Esophagus muscularis mucosa (tissue), 4 donors: Measurements from ENCODE around the gene ANKRD6. TPM values are rescaled to one million over a fixed set of nuclear protein-coding genes. Genes with fewer than 3 reads are reported as not detected.

ENCODE experiments used
- DNase-seq: peaks from one replicate; pipeline ENCODE4 v3.0.0-alpha.2; 2017; ENCODE audit errors: extremely low spot score
- H3K27ac ChIP-seq, 4 donors: fragments of 200-600 bp; sonication (generic); replicated peaks in 1 of 4; 1 replicate in 3 of 4; 2 replicates in 1 of 4; pipeline ENCODE4 v1.5.1; 2016 to 2019; ENCODE audit warnings: mild to moderate bottlenecking in 1 of 4
- H3K27me3 ChIP-seq, 4 donors: fragments of 200-600 bp; sonication (generic); one replicate each; pipeline versions ENCODE4 v1.5.1 to v1.6.0; 2016 to 2019
- H3K36me3 ChIP-seq, 4 donors: fragments of 200-600 bp; sonication (generic); one replicate each; pipeline ENCODE4 v1.5.1; 2016 to 2019
- H3K4me1 ChIP-seq, 4 donors: fragments of 200-600 bp; sonication (generic); one replicate each; pipeline ENCODE4 v1.5.1; 2016 to 2019
- H3K4me3 ChIP-seq, 4 donors: fragments of 200-600 bp; sonication (generic); 1 replicate in 2 of 4; 2 replicates in 2 of 4; pipeline ENCODE4 v1.5.1; 2016 to 2019; ENCODE audit warnings: mild to moderate bottlenecking in 4 of 4, moderate library complexity in 1 of 4
- H3K9me3 ChIP-seq, 4 donors: fragments of 200-600 bp; sonication (generic); 1 replicate in 3 of 4; 2 replicates in 1 of 4; pipeline ENCODE4 v1.5.1; 2016 to 2019
- EP300 ChIP-seq: sonication (generic); formaldehyde crosslinking; IDR thresholded peaks from one replicate; pipeline ENCODE4 v1.6.1; 2017; ENCODE audit warnings: antibody characterized with exemption
- POLR2A ChIP-seq: fragments of 450-650 bp; IDR thresholded peaks from one replicate; pipeline ENCODE4 v1.6.1; 2017; ENCODE audit warnings: antibody characterized with exemption, moderate library complexity, mild to moderate bottlenecking, low read depth
- POLR2AphosphoS5 ChIP-seq, 2 donors: sonication (generic); formaldehyde crosslinking; IDR thresholded peaks; one replicate each; pipeline ENCODE4 v1.6.1; 2017; ENCODE audit warnings: antibody characterized with exemption in 2 of 2
- WGBS: methylation state at CpG from one replicate; pipeline ENCODE4 v1.1.5; 2018; 5-methylcytosine and 5-hydroxymethylcytosine counted together
- intact Hi-C: fragments of 100-400 bp; cut with DNase I; formaldehyde crosslinking; loops from one replicate; pipeline ENCODE4 v1.15.1; 2023
- total RNA-seq, 4 donors: library from RNA; depleted of rRNA; stranded (reverse); fragments of >200 nt; gene quantifications; one replicate each; pipeline versions ENCODE4 v1.1.0 to v1.2.1, GENCODE V29; 2016
- TF ChIP-seq, protein P1 (sequence below), 3 experiments: fragments of 200-600 bp in 2 of 3; fragments of 450-650 bp in 1 of 3; sonication (generic) in 2 of 3; IDR thresholded peaks; one replicate each; pipeline ENCODE4 v1.5.1; 2017 to 2019; ENCODE audit warnings: antibody characterized with exemption in 3 of 3, mild to moderate bottlenecking in 2 of 3, moderate library complexity in 1 of 3

ANKRD6 gene
- total RNA-seq, 4 donors from 2014 or later, result 9.1 to 18.9 (median 10.7) TPM

DNA sequence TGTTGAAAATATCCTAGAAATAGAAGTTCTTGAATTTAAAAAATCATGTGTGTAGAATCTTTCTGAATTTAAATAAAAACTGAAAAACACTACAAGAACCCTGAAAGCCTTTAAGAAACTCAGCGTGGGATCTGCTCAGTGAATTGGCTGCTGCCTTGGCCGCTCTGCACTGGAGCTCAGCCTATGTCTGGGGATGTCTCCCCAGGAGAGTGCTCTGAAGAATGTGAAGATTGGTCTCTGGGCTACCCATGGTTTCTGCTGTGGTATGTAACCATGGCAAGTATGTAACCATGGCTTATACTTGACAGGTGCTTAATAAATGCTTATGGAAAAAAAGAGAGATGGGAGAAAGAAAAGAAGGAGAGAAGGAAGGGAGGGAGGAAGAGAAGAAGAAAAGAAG, 17.8 kb upstream of the ANKRD6 start:
- Histone ChIP-seq H3K36me3 (no peaks in the 10 kb centered on the region), H3K27ac (no peak overlapping the region), H3K4me1 (peaks cover 12 to 24% (median 22%) of the 10 kb centered on the region in 4 donors), H3K27me3 (peaks cover 0 to 4% (median 0%) of the 10 kb centered on the region in 4 donors), H3K4me3 (no peak overlapping the region), H3K9me3 (no peaks in the 10 kb centered on the region)
- DNase-seq, result no peak
- intact Hi-C loops, result no loop called here
- 90% methylated on average over 2 of the region's 2 CpGs for WGBS
- no peak for TF ChIP-seq POLR2AphosphoS5 (IDR thresholded peaks at IDR 0.05)
- TF ChIP-seq EP300, result no peak
- TF ChIP-seq, protein P1, sequence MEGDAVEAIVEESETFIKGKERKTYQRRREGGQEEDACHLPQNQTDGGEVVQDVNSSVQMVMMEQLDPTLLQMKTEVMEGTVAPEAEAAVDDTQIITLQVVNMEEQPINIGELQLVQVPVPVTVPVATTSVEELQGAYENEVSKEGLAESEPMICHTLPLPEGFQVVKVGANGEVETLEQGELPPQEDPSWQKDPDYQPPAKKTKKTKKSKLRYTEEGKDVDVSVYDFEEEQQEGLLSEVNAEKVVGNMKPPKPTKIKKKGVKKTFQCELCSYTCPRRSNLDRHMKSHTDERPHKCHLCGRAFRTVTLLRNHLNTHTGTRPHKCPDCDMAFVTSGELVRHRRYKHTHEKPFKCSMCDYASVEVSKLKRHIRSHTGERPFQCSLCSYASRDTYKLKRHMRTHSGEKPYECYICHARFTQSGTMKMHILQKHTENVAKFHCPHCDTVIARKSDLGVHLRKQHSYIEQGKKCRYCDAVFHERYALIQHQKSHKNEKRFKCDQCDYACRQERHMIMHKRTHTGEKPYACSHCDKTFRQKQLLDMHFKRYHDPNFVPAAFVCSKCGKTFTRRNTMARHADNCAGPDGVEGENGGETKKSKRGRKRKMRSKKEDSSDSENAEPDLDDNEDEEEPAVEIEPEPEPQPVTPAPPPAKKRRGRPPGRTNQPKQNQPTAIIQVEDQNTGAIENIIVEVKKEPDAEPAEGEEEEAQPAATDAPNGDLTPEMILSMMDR (IDR thresholded peaks at IDR 0.05), result no peak

DNA sequence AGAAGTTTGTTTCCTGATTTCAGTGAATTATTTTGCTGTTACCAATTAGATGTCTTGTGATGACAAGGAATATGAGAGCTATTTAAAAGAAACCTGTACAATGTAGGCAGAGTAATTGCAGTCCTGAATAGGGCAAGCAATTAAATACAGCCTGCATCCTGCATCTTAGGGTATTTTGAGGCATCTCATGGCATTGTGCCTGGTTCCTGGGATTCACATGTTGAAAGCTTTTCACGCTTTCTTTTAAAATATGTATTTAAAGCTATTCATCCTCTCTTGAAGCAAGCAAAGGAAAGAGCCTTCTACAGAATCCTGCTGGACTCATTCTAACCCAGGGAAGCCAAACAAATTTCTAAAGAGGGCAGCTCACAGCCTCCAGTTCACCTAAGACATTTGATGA, 16.2 kb upstream of the ANKRD6 start:
- intact Hi-C loops, result no loop called here
- H3K9me3 ChIP-seq, result no peaks in the 10 kb centered on the region
- DNase-seq, result no peak
- H3K27ac ChIP-seq, result no peak overlapping the region
- peaks cover 0 to 4% (median 0%) of the 10 kb centered on the region in 4 donors for H3K27me3 ChIP-seq
- TF ChIP-seq, protein P1 (IDR thresholded peaks at IDR 0.05), result no peak
- TF ChIP-seq EP300 (no peak), POLR2AphosphoS5 (IDR thresholded peaks at IDR 0.05) (no peak), POLR2A (no peak)
- H3K4me1 ChIP-seq, result peaks cover 9 to 13% (median 11%) of the 10 kb centered on the region in 4 donors
- 96% methylated on average over 1 of the region's 1 CpG for WGBS
- H3K4me3 ChIP-seq, result no peak overlapping the region
- H3K36me3 ChIP-seq, result no peaks in the 10 kb centered on the region

DNA sequence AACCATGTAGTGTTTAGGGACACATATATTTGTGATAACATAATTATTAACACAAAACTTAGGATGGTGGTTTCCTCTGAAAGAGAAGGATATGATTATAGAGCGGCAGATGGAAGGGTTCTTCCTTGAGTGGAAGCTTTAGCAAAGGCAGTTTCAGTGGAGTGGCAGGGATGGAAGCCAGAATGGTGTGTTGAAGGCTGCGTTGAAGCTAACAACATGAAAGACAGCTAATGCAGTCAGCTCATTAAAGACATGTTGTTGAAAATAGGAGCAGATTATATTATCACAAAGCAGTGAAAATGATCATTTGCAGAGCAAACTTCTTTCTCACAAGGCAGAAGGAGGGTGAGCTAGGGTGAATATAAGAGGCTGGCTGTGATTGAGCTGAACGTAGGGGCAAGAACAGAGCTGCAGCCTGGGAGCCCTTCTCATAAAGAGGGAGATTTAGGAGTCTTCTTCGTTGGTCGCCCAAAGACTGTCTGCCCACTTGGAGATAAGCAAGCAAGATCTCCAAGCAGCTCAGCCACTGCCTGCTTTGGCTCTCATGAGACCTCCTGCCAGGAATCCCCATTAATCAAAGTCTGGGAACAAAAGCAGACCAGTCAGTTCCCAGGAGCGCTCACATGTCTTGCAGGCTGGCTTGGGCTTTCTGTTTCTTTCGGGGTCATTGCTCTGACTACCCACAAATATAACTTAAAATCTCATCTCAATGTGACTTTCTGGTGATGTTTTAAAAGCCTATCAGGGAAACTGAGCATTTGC, 2.6 kb upstream of the ANKRD6 start:
- no peak for DNase-seq
- no peaks in the 10 kb centered on the region for H3K9me3 ChIP-seq
- no peaks in the 10 kb centered on the region for H3K27me3 ChIP-seq
- H3K27ac ChIP-seq, result no peak overlapping the region
- H3K4me3 ChIP-seq, result no peak overlapping the region
- WGBS, result 41% methylated on average over 7 of the region's 7 CpGs
- intact Hi-C loops, result no loop called here
- TF ChIP-seq POLR2A (no peak), EP300 (no peak), POLR2AphosphoS5 (IDR thresholded peaks at IDR 0.05) (no peak)
- TF ChIP-seq, protein P1 (IDR thresholded peaks at IDR 0.05), result no peak
- H3K4me1 ChIP-seq, result peaks cover 0 to 21% (median 15%) of the 10 kb centered on the region in 4 donors
- no peaks in the 10 kb centered on the region for H3K36me3 ChIP-seq

DNA sequence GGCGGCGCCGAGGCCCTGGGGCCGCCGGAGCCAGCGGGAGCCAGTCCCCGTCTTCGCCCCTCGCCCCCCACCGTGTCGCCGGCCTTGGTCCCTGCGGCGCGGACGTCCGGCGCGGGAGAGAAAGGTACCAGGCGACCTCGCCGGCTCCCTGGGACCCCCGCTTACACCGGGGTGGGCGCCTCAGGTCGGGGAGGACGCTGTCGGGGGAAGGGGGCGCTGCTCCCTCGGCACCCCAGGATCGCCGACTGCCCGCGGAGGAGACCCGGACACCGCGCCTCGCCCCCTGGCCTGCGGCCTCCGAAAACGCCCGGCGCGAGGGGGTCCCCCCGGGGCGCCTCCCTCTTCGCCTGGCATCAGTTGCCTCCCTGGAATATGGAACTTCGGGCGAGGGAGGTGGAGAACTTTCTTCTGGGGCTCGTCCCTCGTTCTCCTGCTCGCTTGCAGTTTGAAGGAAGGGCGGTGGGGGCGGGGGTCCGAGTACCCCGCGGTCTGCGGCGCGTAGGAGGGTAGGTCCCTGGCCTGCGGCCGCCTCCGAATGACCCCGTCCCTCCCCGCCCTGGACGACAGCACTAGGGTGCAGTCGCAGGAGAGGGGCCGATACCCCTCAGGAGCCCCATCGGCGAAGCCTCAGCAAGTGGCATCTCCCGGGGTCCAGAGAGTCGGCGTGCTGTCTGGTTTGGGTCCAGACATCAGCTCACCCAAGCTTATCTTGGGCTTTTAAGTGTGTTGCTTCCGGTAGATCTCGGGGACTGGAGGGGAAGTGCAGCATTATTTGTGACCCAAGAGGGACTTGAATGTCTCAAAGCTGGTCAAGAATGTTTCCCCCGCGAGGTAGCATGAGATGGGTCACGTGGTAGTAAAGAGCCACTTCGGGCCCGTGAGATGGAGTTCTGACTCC, 549 bp downstream of the ANKRD6 start:
- no peak for TF ChIP-seq POLR2A
- TF ChIP-seq, protein P1 (IDR thresholded peaks at IDR 0.05), result no peak
- TF ChIP-seq EP300, result no peak
- no peak for TF ChIP-seq POLR2AphosphoS5 (IDR thresholded peaks at IDR 0.05)
- DNase-seq, result no peak
- Histone ChIP-seq H3K4me1 (peaks cover 0 to 24% (median 15%) of the 10 kb centered on the region in 4 donors), H3K27me3 (no peaks in the 10 kb centered on the region), H3K4me3 (peak overlapping the region; percentile 75 to 95 (median 86)), H3K36me3 (no peaks in the 10 kb centered on the region), H3K27ac (peak overlapping the region; percentile 30 to 58 (median 46)), H3K9me3 (no peaks in the 10 kb centered on the region)
- intact Hi-C loops, result loop anchor here (2.0 kb wide), 1 partner anchor 177 kb away; no protein-coding TSS in a partner anchor
- WGBS, result 31% methylated on average over 6 of the region's 80 CpGs
